HK-2 (cell line): Measurements from ENCODE around the gene CAMKMT.
A peak's percentile ranks its signal among the peaks of the same experiment; 100 is the strongest.
"Not testable (repeated sequence)": the region's sequence is repeated elsewhere in the genome, so short reads cannot be mapped to it uniquely, and the experiment has no call there.

Experiments used
- DNase-seq: peaks from one replicate; pipeline ENCODE4 v3.0.0-alpha.2; 2018; ENCODE audit not compliant: unreplicated experiment

CAMKMT gene

GRCh38 chr2:44360749-44361329 lies 908 bp upstream of the CAMKMT start:
- no peak for DNase-seq

DNA sequence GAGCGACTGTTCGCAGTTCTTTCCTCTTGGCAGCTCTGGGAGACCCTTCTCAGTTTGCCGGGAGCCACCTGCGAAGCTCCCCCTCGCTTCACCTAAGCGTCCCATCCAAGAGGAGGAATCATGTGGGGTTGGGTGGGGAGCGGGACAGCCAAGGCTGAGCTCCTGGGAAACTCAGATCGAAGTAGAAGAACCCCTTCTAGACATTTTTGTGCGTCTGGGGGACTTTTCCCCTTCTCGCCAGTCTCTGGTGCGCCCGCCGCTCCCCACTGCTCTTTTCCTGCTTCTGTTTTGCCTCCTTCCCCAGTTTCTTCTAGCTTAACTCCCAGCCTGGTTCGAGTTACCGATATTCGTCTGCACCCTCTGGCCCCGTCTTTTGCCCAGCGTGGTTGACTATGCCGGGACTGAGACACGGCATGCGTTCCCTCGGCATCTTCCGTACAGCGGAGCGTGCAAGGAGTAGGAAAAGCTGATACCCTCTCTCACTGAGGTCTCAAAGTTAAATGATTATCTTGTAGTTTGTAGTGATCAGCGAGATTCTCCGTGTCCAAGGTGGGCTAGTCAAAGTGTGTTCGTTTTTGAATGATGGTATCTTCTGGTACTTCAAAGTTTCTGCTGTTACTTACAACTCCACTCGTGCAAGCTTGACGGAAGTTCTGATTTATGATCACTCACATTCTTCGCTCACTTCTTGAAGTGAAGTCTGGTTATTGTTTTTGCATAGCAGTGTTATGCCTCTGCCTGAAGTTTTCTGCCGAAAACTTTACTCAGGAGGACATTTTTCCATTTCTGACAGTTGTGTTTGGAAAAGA lies 664 bp downstream of the CAMKMT start:
- DNase-seq, result peak; percentile 56

DNA sequence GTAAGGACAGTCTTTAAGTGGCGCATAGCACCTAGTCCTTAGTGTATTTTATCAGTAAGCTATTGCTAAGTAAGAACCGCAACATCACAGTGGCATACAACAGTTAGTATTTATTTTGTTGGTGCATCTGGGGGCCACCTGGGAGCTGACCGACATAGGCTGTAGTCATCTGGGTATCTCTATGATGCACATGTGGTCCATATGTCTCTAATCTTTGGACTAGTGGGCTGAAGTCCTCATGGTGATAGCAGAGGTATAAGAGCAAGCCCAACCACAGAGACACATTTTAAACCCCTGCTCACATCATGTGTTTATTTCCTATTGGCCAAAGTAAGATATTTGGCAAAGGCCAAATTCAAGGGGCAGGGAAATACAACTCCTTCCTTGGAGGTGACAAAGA lies 2.9 kb downstream of the CAMKMT start:
- no peak for DNase-seq

GRCh38 chr2:44367591-44367990 lies 5.8 kb downstream of the CAMKMT start:
- DNase-seq, result no peak

- DNase-seq, result no peak
Measured at GRCh38 chr2:44369392-44369791, 7.6 kb downstream of the CAMKMT start.

DNA sequence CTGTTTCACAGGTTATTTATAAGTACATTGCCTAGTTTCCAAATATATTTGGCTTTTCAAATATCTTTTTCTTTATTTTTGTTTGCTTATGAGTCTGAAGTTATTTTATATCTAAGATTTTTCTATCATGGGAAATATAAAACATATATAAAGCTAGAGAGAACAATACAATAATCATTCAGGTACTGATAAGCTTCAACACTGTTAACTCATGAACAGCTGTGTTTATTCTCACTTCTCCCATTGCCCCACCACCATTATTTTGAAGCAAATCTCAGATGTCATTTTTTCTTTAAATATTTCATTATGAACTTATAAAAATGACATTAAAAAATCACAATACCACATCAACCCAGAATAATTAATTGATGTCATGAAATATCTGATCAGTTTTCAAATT lies 9.7 kb downstream of the CAMKMT start:
- no peak for DNase-seq

DNA sequence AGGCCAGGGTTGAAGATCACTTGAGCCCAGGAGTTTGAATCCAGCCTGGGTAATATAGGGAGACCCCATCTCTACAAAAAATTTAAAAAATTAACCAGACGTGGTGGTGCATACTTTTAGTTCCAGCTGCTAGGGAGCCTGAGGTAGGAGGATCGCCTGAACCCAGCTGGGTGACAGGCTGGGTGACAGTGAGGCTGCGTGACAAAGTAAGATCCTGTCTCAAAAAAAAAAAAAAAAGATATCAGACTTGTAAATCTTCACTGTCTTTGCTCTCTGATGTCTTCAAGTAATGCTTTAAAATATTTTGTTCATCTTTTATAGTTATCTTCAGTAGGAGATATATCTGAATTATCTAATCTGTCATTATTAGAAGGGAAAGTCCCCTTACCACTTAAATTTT lies 10.5 kb downstream of the CAMKMT start:
- no peak for DNase-seq

- no peak for DNase-seq
Measured at GRCh38 chr2:44377486-44377885, 15.7 kb downstream of the CAMKMT start.

DNA sequence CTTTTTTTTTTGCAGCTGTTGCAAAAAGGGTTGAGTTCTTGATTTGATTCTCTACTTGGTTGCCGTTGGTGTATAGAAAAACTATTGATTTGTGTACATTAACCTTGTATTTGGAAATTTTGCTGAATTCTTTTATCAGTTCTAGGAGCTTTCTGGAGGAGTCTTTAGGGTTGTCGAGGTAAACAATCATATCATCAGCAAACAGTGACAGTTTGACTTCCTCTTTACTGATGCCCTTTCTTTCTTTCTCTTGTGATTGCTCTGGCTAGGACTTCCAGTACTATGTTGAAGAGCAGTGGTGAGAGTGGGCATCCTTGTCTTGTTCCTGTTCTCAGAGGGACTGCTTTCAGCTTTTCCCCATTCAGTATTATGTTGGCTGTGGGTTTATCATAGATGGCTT lies 23.5 kb downstream of the CAMKMT start:
- DNase-seq, result not testable (repeated sequence)

GRCh38 chr2:44388877-44389276 lies 27.1 kb downstream of the CAMKMT start:
- DNase-seq, result no peak

- no peak for DNase-seq
Measured at GRCh38 chr2:44389895-44390294, 28.1 kb downstream of the CAMKMT start.

GRCh38 chr2:44392338-44392943 lies 30.7 kb downstream of the CAMKMT start:
- DNase-seq, result peak; percentile 33

DNA sequence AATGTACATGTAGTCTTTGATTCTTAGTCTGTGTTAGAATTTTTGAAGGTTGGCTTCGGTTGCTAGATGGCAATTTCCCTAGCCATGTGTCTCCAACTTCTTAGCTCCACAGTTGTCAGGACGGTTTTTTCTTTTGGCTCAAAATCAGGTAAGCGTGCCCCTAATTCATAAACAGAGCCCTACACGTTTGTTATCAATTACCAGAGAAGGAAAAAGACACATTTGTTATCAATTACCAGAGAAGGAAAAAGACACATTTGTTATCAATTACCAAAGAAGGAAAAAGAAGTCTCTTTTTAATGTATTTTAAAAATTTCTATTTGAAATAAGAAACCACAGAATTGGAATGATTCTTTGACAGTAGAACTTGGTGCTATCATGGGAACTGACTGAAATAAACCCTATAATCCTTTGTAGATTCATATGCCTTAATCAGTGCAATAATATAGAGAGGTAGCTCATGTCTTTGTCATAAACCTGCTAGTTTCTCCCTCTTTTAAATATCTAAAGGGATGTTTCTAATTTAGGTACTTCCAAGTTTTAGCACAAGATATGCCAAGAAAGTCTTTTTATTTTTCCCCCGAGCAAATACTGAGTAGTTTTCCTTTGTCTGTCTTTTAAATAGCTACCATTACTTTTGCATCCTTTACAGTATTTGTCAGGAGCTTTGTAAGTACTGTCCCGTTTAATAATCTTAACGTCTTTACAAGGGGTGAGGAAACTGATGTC lies 35.9 kb downstream of the CAMKMT start:
- DNase-seq, result no peak

- no peak for DNase-seq
Measured at GRCh38 chr2:44398243-44398897, 36.6 kb downstream of the CAMKMT start.

DNA sequence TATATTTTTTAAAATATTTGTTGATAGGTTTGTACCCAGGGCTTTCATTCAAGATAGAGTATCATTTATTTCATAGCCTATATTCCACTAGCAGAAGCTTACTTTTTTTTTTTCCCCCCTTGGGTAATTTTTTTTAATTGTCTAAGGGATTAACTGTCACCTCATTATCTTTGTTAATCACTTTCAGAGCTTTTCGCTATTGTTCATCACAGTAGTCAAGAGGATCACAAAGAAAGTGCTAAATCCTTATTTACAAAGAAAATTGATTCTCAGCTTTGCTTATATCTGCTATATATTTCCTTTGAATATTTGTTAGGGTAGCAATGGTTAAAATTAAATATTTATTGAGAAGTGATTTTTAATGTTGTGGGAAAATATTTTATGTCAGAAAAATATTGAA lies 59.0 kb downstream of the CAMKMT start:
- DNase-seq, result no peak

DNA sequence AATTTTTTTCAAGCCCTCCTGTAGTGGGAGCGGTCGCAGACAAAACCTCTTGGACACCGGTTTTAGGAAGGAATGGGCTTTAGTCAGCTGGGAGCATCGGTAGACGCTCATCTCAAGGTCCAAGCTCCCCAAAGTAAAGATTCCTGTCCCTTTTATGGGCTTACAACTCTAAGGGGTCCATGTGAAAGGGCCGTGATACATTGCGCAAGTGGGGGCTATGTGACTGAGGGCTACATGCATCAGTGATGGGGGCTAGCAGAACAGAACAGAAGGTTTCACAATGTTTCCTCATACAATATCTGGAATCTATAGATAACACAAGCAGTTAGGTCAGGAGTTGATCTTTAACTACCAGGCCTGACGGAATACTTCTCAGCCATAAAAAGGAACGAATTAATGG lies 62.5 kb downstream of the CAMKMT start:
- DNase-seq, result no peak

DNA sequence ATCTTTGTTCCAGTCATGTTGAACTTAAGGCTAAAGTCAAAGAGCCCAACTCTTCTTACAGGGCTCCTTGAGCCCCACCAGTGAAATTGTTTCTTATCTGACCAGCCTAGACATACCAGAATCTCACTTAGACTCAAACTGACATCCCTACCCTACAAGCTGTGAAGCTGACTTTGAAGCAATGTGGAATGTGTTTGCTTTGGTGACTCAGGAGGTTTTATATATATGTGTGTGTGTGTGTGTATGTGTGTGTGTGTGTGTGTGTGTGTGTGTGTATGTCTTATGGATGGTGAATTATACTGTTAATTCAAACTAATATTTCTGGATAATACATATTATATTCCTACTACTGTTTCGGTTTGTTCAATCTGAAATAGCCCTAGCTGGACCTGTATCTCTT lies 67.3 kb downstream of the CAMKMT start:
- DNase-seq, result no peak

GRCh38 chr2:44430342-44430741 lies 68.6 kb downstream of the CAMKMT start:
- no peak for DNase-seq

- DNase-seq, result no peak
Measured at GRCh38 chr2:44433895-44434294, 72.1 kb downstream of the CAMKMT start.

DNA sequence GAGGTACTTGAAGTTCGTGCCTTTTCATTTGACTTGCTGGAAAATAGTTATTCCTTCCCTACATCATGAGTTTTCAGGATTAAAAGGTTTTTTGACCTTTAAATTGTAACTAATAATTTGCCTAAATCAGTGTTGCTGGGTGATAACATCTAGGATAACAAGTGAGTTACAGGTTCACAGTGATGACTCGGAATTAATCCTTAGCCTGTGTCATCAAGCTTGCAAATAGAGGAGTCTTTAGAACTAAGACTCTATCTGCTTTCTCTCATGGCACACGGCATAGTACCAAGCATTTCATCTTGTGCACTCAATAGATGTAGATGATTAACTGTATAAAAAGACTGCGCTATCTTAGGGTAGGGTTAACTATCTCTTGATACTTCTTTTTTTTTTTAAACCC lies 79.5 kb downstream of the CAMKMT start:
- DNase-seq, result no peak

DNA sequence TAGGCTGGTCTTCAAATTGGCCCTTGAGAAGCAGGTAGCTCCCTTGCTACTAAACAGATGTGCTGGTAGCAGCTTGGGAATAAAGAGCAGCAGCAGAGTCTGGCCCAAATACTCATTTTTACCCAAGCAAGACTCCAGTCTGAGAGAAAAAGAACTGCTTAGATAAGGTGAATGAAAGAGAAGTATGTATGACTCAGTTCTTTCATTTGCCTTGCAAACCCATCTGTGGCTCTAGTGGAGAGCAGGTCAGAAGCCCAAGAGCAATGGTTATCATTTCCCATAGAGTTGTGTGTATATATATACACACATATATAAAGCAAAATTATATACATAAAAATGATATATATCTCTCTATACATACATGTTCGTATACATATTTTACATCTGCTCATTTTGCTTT lies 80.3 kb downstream of the CAMKMT start:
- DNase-seq, result no peak

DNA sequence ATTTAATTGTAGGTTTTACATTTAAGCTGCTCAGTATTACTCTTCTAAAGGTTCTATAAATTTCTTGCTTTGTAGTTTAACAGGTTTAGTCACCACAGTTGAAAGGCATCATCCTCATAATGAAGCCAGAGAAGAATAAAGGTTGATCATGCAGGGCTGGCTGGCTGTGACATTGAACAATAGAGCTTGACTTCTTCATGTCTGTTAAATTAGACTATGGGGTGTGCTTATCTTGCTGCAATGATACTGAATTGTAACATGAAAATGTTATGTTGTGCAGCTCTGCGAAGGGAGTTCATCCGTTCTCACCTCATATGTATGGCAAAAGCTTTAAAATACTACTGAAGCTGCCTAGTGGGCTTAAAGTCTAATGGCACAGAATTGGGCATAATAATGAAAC lies 81.8 kb downstream of the CAMKMT start:
- no peak for DNase-seq
